ENCODE measurements around the gene TMOD4.

DNA sequence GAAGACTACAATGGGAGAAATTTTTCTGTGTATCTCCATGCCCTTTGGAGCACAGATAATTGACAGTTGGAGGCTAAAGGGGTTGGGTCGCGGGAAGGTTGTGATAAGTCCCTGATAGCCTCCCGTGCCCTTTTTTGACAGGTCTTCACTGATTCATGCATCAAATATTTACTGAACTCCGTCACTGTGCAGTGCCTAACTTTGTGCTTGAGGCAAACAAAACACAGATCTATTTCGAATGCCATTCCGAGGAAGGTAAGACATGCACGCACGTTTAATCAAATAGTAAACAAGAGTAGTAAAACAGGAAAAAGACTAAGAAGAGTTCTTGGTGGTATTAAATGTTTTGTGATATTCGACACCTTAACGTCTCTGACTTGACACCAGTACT, 22.1 kb upstream of the TMOD4 start:
- TF ChIP-seq REST (IDR thresholded peaks at IDR 0.05; ENCODE audit: insufficient replicate concordance, low read depth): no peak
- no peak for TF ChIP-seq POLR2AphosphoS5 (IDR thresholded peaks at IDR 0.05; ENCODE audit: low read depth)
- no peak for TF ChIP-seq CTCF (IDR thresholded peaks at IDR 0.05; ENCODE audit: insufficient read depth, low read length)
- TF ChIP-seq GABPA (IDR thresholded peaks at IDR 0.05; ENCODE audit: low read depth): no peak
- TF ChIP-seq SPI1 (IDR thresholded peaks at IDR 0.05; ENCODE audit: borderline replicate concordance, low read depth): no peak

Data from HL-60 (cell line).